CD14-positive monocyte (primary cell): ENCODE results near the gene IGF1R. TPM values are rescaled to one million over a fixed set of nuclear protein-coding genes. Genes with fewer than 3 reads are reported as not detected.

Experiments used
- DNase-seq, 3 donors: peaks; one replicate each; pipeline ENCODE4 v3.0.0-alpha.2; 2011 to 2022
- H2AFZ ChIP-seq: 2 replicates; pipeline ENCODE4 v1.6.0; 2012; ENCODE audit warnings: mild to moderate bottlenecking, low read depth, low read length, inconsistent platforms; ENCODE audit not compliant: insufficient read depth, poor library complexity, severe bottlenecking
- H3K27ac ChIP-seq, 2 donors: 1 replicate in 1 of 2; 2 replicates in 1 of 2; pipeline ENCODE4 v1.5.1; 2012 to 2013; ENCODE audit warnings: low read length in 2 of 2, control low read depth in 1 of 2, inconsistent platforms in 1 of 2, low read depth in 1 of 2, mild to moderate bottlenecking in 1 of 2
- H3K27me3 ChIP-seq, 2 donors: one replicate each; pipeline versions ENCODE4 v1.6.0 to v1.6.1; 2011 to 2013; ENCODE audit warnings: low read length in 2 of 2; ENCODE audit not compliant: control insufficient read depth in 2 of 2, insufficient read depth in 2 of 2
- H3K36me3 ChIP-seq, 2 donors: replicated peaks in 1 of 2; 1 replicate in 1 of 2; 2 replicates in 1 of 2; pipeline versions ENCODE4 v1.5.1 to v1.6.1; 2012 to 2013; ENCODE audit warnings: low read length in 2 of 2, control low read depth in 1 of 2, inconsistent platforms in 1 of 2, mild to moderate bottlenecking in 1 of 2; ENCODE audit not compliant: insufficient read depth in 2 of 2, control insufficient read depth in 1 of 2
- H3K4me1 ChIP-seq, 2 donors: 1 replicate in 1 of 2; 2 replicates in 1 of 2; pipeline versions ENCODE4 v1.5.1 to v1.6.1; 2012 to 2013; ENCODE audit warnings: low read length in 2 of 2, control low read depth in 1 of 2, inconsistent platforms in 1 of 2, mild to moderate bottlenecking in 1 of 2, moderate library complexity in 1 of 2; ENCODE audit not compliant: insufficient read depth in 2 of 2, control insufficient read depth in 1 of 2
- H3K4me2 ChIP-seq: replicated peaks from 2 replicates; pipeline ENCODE3; 2012; ENCODE audit warnings: low read length, moderate library complexity, mild to moderate bottlenecking; ENCODE audit not compliant: poor library complexity, severe bottlenecking; ENCODE audit errors: extremely low read depth
- H3K4me3 ChIP-seq, 3 experiments: fragments of 200-600 bp in 1 of 3; sonication (generic) in 1 of 3; replicated peaks in 1 of 3; 1 replicate in 2 of 3; 2 replicates in 1 of 3; pipeline ENCODE4 v1.5.1; 2011 to 2013; ENCODE audit warnings: low read length in 3 of 3, mild to moderate bottlenecking in 3 of 3, control low read depth in 2 of 3, low read depth in 2 of 3, inconsistent platforms in 1 of 3, moderate library complexity in 1 of 3
- H3K79me2 ChIP-seq: 2 replicates; pipeline ENCODE4 v1.6.0; 2012; ENCODE audit warnings: mild to moderate bottlenecking, control low read depth, inconsistent platforms, low read length, moderate library complexity; ENCODE audit not compliant: insufficient read depth
- H3K9ac ChIP-seq: 2 replicates; pipeline ENCODE4 v1.6.0; 2017; ENCODE audit warnings: low read length, mild to moderate bottlenecking; ENCODE audit not compliant: insufficient read depth, poor library complexity, severe bottlenecking
- H3K9me3 ChIP-seq, 2 donors: replicated peaks in 1 of 2; 1 replicate in 1 of 2; 2 replicates in 1 of 2; pipeline versions ENCODE4 v1.5.1 to v1.6.1; 2012 to 2013; ENCODE audit warnings: low read length in 2 of 2, control low read depth in 1 of 2; ENCODE audit not compliant: control insufficient read depth in 1 of 2, insufficient read depth in 1 of 2
- H4K20me1 ChIP-seq: 2 replicates; pipeline ENCODE4 v1.6.0; 2012; ENCODE audit warnings: mild to moderate bottlenecking, low read length, control low read depth, moderate library complexity; ENCODE audit not compliant: insufficient read depth
- H3K27ac Mint-ChIP-seq, 7 donors: one replicate each; pipeline ENCODE4 v1.8.0; 2020; ENCODE audit warnings: mild to moderate bottlenecking in 7 of 7, mixed read lengths in 7 of 7, moderate library complexity in 6 of 7, inconsistent platforms in 2 of 7
- H3K27me3 Mint-ChIP-seq, 3 donors: one replicate each; pipeline ENCODE4 v1.8.0; 2021 to 2022; ENCODE audit warnings: low read depth in 3 of 3, mild to moderate bottlenecking in 3 of 3, mixed read lengths in 3 of 3, moderate library complexity in 3 of 3, inconsistent platforms in 1 of 3
- H3K36me3 Mint-ChIP-seq, 2 donors: one replicate each; pipeline ENCODE4 v1.8.0; 2020; ENCODE audit warnings: mixed read lengths in 2 of 2, inconsistent platforms in 1 of 2, mild to moderate bottlenecking in 1 of 2
- H3K4me1 Mint-ChIP-seq: one replicate; pipeline ENCODE4 v1.8.0; 2020; ENCODE audit warnings: mild to moderate bottlenecking, mixed read lengths
- H3K4me3 Mint-ChIP-seq, 2 donors: one replicate each; pipeline ENCODE4 v1.8.0; 2020; ENCODE audit warnings: mild to moderate bottlenecking in 2 of 2, mixed read lengths in 2 of 2, moderate library complexity in 1 of 2
- H3K9me3 Mint-ChIP-seq, 7 donors: one replicate each; pipeline ENCODE4 v1.8.0; 2020 to 2022; ENCODE audit warnings: mixed read lengths in 7 of 7, mild to moderate bottlenecking in 6 of 7, moderate library complexity in 6 of 7, inconsistent platforms in 2 of 7
- WGBS: methylation state at CpG from one replicate; pipeline ENCODE4 v1.1.5; 2013; ENCODE audit warnings: missing lambda C conversion rate; ENCODE audit not compliant: insufficient coverage; 5-methylcytosine and 5-hydroxymethylcytosine counted together
- intact Hi-C, 2 donors: fragments of 100-400 bp; cut with micrococcal nuclease; formaldehyde crosslinking; loops; one replicate each; pipeline versions ENCODE4 v1.15.0 to v1.15.1; 2023
- polyA plus RNA-seq, 3 donors: library from polyadenylated mRNA; depleted of rRNA in 1 of 3; unstranded in 2 of 3; stranded (reverse) in 1 of 3; fragments of 300-500 nt in 2 of 3; fragments of >200 nt in 1 of 3; fragmentation: Illumina TruSeq in 2 of 3; gene quantifications; 1 replicate in 2 of 3; 2 replicates in 1 of 3; pipeline ENCODE4 v1.2.3, GENCODE V29; 2012 to 2021
- TF ChIP-seq, protein P1 (sequence below): fragments of 200-600 bp; IDR thresholded peaks from one replicate; pipeline ENCODE4 v1.8.0; 2022; ENCODE audit warnings: antibody characterized with exemption, mild to moderate bottlenecking

The IGF1R gene
- polyA plus RNA-seq, 3 donors, result 0.35 to 4.9 (median 0.67) TPM

DNA sequence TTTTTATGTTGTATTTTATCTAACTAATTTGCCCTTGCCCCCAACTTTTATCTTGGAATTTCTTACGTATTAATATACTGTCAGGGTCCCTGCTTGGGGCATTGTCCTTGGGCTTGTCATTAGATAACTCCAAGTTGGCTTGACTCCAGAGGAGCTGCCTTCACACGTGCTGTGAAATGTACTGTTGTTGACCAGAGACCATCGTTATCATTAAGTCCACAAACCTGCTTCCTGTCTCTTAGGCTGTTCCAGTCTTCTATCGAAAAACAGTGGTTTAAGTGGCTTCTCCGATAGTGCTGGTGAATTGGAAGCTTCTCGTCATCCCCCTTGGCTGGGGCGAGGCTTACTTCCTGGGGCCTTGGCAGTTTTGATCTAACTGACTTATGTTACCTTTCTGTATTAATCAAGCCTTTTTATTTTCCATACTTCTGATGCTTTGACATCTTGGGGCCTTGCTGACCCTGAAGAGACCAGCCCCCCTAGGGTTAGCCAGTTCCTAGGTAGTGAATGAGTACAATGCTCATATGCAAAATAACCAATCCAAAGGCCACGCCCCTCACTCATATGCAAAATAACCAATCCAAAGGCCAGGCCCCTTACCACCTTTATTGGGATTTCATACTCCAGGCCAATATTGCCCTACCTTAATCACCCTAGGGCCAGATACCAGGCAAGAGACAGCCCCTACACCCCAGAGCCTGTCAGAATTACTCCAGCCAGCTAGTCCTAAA lies 164.5 kb downstream of the IGF1R start:
- Histone ChIP-seq H3K27me3 (no peaks in the 10 kb centered on the region), H3K9me3 (peaks cover 0 to 8% of the 10 kb centered on the region in 2 donors), H4K20me1 (peaks cover 19% of the 10 kb centered on the region), H3K79me2 (peaks cover 36% of the 10 kb centered on the region), H3K9ac (no peak overlapping the region), H3K27ac (no peak overlapping the region), H3K4me2 (no peak overlapping the region), H3K4me3 (no peak overlapping the region), H3K36me3 (no peaks in the 10 kb centered on the region), H2AFZ (no peak overlapping the region), H3K4me1 (no peaks in the 10 kb centered on the region)
- no peak overlapping the region for H3K4me3 Mint-ChIP-seq
- WGBS, result 98% methylated on average over 5 of the region's 8 CpGs
- H3K27ac Mint-ChIP-seq, result no peak overlapping the region
- TF ChIP-seq, protein P1, sequence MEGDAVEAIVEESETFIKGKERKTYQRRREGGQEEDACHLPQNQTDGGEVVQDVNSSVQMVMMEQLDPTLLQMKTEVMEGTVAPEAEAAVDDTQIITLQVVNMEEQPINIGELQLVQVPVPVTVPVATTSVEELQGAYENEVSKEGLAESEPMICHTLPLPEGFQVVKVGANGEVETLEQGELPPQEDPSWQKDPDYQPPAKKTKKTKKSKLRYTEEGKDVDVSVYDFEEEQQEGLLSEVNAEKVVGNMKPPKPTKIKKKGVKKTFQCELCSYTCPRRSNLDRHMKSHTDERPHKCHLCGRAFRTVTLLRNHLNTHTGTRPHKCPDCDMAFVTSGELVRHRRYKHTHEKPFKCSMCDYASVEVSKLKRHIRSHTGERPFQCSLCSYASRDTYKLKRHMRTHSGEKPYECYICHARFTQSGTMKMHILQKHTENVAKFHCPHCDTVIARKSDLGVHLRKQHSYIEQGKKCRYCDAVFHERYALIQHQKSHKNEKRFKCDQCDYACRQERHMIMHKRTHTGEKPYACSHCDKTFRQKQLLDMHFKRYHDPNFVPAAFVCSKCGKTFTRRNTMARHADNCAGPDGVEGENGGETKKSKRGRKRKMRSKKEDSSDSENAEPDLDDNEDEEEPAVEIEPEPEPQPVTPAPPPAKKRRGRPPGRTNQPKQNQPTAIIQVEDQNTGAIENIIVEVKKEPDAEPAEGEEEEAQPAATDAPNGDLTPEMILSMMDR, result no peak
- intact Hi-C loops, result no loop called here
- peaks cover 2 to 7% of the 10 kb centered on the region in 2 donors for H3K36me3 Mint-ChIP-seq
- peaks cover 7% of the 10 kb centered on the region for H3K4me1 Mint-ChIP-seq
- no peak for DNase-seq
- H3K9me3 Mint-ChIP-seq, result peaks cover 2 to 18% (median 13%) of the 10 kb centered on the region in 7 donors
- no peaks in the 10 kb centered on the region for H3K27me3 Mint-ChIP-seq

DNA sequence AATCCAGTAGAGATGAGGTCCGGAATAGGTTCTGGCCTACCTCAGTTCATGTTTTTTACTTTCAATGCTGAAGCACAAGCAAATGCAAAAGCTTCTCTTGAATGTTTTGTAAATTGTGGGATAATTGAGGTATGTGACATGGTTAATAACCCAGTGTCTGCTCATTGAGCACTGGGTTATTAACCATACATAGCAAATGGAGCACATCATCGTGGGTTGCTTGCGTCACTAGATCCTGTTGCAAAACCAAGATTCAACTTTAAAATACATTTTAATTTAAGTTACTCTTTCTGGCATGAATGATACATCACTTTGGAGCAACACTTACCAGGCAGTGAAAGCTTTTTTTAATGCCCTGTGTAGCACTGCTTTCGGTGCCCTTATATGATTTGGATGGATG lies 165.6 kb downstream of the IGF1R start:
- TF ChIP-seq, protein P1, result no peak
- Histone ChIP-seq H3K9me3 (peaks cover 0 to 8% of the 10 kb centered on the region in 2 donors), H3K27me3 (no peaks in the 10 kb centered on the region), H3K27ac (no peak overlapping the region), H4K20me1 (peaks cover 11% of the 10 kb centered on the region), H3K4me2 (no peak overlapping the region), H2AFZ (no peak overlapping the region), H3K4me1 (no peaks in the 10 kb centered on the region), H3K9ac (no peak overlapping the region), H3K4me3 (no peak overlapping the region), H3K36me3 (no peaks in the 10 kb centered on the region), H3K79me2 (peaks cover 29% of the 10 kb centered on the region)
- WGBS, result no CpG with 5 or more reads among the region's 4 CpGs
- H3K9me3 Mint-ChIP-seq, result peaks cover 2 to 23% (median 15%) of the 10 kb centered on the region in 7 donors
- H3K27me3 Mint-ChIP-seq, result no peaks in the 10 kb centered on the region
- H3K4me1 Mint-ChIP-seq, result peaks cover 6% of the 10 kb centered on the region
- no peak for DNase-seq
- H3K27ac Mint-ChIP-seq, result no peak overlapping the region
- intact Hi-C loops, result no loop called here
- H3K4me3 Mint-ChIP-seq, result no peak overlapping the region
- peaks cover 2 to 7% of the 10 kb centered on the region in 2 donors for H3K36me3 Mint-ChIP-seq
